Raji (cell line): ENCODE results near the gene ARHGAP30.

Experiments used
- POLR2A ChIP-seq: IDR thresholded peaks from 2 replicates; pipeline ENCODE4 v1.6.1; 2011; ENCODE audit warnings: low read depth, low read length, control low read depth; ENCODE audit not compliant: insufficient read depth

The ARHGAP30 gene

DNA sequence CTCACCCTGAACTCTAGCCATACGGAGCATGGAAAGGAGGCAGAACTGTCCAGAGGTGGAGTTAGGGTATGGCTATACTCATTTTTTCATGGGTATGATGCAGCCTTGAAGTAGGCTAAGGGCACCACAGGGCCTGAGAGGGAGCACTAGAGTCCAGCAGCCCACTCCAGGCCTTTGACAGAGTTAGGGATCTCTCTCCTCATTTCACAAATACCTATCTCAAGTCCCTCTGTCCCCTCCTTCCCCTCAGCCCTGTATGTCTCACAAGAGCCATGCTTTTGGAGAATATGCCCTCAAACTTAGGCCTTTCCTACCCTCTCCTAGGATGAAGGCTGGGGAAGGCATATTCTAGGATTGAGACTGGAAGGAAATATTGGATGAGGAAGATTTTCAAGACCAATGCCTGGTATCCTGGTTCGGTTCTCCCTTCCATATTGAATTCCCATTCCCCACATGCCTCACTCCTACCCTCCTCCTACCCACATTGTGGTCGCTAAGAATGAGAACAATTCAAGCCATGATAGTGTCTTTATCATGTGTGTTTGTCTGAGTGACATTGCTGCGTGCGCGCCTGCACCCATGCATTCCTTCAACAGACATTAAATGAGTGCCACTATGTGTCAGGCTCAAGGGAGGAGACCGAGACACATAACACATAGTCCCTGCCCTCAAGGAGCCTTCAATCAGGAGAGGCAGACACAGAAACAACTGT lies 22.3 kb upstream of the ARHGAP30 start:
- no peak for TF ChIP-seq POLR2A

DNA sequence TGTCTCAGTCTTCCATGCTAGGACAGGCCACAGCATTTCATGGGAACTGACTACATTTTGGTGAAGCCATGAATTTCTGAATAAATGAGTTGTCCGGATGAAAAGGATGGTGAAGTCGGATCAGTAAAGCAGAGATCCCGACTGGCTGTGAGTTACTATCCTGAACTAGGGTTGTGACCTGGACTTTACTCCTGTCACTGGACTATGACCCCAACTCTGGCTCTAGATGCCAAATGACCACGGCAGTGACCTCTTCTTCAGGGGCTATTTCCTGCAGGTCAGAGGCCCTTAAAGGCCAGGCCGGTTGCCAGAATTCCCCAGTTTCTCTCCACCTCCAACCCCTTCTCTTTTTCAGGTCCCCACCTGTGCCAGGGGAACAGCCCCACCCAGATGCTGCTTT lies 21.4 kb upstream of the ARHGAP30 start:
- TF ChIP-seq POLR2A = no peak

DNA sequence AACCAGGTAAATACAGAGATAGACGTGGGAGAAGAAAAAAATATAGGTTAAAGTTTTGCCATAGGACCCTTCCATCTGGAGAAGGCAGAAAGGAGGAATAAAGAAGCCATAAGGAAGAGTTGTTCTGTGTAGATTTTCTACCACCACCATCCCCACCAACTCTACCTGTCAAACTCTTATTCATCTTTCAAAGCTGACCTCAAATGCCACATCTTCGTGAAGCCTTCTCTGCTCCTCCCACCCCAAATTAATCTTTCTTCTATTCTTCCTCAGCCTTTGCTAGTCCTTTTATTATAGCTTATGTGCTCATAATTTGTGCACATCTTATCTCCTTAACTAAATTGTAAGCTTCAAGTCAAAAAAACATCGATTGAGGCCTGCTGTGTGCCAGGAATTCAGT lies 20.9 kb upstream of the ARHGAP30 start:
- TF ChIP-seq POLR2A = no peak

DNA sequence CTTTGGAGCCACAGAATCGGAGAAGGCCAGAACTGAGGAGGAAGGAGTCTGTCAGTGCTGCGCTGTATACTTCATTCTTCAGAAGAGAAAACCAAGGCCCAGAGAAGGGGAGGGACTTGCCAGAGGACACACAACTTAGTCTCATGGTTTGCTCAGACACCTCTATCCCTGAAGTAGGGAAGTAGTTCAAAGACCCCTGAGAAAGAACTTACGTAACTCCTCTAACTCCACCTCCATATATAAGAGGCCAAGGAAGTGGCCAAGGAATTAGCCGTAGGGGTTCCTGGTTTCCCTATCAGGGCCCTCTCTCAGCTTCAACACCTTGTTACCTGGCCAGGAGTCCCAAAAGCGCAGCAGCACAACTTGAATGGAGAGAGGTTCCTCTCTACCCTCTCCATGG lies 20.2 kb upstream of the ARHGAP30 start:
- TF ChIP-seq POLR2A = no peak

DNA sequence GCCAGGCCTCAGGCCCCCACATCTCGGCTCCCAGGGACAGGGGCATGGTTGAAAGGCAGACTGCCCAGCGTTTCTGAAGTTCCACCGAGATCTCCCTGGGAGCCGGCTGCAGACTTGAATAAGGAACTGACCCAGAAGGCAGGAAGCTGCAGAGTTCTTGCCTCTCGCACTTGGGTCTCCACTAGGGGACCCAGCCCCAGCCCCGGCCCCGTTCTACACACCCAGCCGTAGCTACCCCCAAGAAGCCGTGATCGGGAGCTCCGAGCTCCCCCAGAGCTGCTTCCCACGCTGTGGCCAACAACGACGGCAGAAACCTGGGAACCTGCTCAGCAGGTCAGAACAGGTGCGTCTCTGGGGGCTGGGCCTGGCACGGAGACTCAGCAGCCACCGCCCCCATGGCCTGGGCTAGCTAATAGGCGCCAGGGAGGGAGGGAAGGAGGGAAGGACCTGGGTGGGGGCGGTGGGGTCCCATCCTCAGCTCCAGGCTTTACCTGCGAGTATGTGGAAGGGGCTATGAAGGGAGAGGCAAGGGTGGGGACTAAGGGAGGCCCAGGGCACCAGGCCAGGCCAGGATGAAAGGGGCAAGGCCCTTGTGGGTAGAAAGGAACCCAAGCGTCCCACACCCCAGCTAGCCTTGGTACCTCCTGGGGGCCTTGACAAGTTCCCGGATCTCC lies 19.7 kb upstream of the ARHGAP30 start, which contains the start of gene NECTIN4:
Gene NECTIN4, minus strand, starts transcription at position 308 of the 674 bp plus-strand sequence. Its CDS starts 262 bp downstream, at position 46.
- no peak for TF ChIP-seq POLR2A

DNA sequence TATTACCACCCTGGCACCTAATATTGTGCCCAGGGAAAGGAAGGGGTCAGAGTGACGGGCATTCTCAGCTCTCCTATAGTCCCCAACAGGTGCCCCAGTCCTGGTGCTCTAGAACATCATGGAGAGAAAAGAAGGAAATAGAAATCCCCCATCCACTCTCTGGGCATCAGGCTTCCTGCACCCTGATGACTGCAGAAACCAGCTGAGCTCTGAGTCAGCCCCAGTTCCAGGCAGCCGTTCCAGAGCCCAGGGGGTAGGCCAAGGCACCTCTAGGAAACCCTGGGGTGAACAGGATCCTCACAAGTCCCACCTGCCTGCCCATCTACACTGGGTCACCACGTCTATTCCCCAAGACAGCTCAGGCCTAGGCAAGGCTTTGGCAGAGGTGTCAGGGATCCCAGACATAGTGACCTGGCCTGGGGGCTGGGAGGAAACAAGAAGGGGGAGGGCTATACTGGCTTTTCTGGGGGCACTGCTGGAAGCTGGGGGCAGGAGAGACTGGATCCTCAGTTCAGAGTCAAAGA lies 19.0 kb upstream of the ARHGAP30 start:
- TF ChIP-seq POLR2A = no peak

DNA sequence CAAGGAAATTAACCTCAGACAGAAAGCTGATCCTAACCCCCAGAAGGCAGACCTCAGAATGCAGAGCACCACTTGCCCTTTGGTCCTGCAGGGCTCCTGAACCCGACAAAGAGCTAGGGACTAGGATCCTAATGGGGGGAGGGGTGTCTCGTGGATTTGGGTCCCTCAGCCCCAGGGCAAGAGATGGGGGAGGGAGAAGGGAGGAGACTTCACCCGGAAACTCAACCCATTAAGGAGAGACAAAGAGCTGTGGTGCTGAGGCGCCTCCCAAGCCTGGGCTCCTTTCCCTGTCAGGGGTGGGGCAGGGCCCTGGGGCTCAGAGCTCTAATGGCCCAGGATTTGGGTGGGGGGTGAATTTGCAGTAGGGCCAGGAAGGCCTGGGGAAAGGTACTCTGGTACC lies 16.8 kb upstream of the ARHGAP30 start:
- no peak for TF ChIP-seq POLR2A

DNA sequence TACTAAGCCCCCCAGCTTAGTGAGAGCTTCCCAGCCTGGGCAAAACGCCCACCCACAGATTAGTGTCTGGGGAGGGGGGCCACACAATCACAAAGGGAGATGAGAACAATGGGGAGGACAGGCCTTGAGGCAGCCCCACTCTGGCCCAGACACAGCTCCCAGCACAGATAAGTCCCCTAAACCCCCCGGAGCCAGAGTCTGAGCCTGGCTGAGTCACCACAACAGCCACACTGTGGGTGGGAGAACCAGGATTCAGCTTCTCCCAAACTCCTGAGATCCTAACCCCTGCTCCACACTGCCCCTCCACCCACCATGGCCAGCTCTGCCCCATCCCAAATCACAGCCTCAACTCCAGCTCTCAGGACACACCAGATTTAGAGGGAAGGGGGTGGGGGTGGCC lies 15.5 kb upstream of the ARHGAP30 start:
- no peak for TF ChIP-seq POLR2A

DNA sequence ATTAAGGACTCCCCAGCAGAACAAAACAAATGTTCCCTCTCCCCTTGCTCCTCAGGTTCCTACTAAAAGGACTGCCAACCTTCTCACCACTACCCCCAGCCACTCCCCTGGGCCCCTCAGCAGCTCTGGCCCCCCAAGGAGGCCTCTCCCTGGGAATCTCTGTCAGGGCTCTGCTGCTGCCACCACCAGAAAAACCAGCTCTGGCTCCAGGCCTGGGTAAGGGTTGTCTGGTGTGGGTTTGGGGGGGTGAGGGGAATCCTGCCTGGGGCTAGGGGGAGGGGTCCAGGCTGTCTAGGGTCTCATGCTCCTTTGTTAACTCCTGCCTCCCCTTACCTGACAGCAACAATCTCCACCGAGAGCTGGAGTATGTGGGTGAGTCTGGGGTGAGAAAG lies 14.9 kb upstream of the ARHGAP30 start:
- no peak for TF ChIP-seq POLR2A

DNA sequence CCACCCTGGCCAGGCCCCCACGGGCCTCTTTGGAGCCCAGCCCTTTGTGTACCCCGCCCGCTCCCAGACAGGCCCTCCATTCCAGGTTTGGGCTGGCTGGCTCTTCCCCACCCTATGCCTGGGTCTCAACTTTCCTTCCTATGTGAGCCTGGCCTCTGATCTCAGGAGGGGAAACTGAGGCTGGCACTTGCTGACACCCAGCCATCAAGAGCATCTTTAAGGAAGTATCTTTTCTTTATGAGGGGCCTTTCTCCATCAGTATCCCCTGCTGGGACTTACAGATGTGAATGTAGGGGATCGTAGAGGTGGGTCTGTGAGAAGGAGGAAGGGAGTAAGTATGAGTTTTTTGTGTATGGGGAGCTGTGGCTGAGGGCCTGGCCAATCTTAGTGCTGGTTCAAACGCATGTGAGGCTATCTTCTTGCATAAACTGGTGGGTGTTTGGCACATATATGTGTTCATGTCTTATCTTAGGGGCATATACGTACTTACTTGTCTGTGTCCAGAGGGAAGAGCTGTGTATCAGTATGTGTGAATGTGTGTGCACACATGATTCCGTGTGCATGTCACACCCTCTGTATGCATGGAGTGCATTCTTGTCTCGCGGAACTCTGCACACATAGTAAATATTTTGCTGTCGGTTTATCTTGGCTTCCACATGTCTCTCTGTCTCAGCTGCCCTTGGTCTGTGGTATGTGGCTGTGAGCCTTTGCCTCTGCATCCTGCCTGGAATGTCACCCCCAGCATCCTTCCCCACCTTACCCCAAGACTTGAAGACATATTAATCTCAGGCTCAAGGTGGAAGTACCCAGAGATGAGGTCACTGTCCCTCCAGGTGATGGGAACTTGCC lies 14.3 kb upstream of the ARHGAP30 start:
- no peak for TF ChIP-seq POLR2A

DNA sequence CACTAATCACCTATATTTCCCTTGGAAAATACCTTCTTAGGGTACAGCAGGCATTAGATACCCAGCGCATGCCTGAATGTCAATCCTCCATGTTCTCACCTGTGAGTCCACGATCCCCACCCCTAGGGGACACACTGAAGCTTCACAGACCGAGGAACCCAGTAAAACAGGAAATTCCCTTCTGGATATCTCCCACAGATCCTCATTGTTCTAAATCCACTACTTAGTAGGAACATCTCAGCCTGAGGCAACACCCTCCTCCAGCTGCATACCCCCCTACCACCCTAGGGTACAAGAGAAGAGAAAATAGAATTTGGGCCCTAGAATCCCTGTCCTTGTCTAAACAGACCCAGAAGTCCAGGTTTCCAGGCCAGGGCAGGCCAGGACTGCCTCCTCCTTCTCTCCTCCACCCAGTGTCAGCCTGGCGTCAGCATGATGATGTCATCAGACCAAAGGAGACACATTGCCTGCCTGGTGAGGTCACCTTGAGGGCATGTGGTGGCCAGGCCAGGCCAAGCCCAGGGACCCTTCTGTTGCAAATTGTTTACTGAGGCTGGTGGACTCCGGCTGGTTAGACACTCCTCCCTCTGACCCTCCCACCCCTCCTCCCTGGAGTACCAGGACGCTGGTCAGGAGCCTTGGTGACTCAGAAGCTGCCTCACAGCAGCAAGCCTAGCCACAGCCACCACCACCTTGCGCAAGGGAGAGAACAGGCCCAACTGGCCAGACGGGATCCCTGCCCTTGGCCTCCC lies 13.5 kb upstream of the ARHGAP30 start:
- no peak for TF ChIP-seq POLR2A

DNA sequence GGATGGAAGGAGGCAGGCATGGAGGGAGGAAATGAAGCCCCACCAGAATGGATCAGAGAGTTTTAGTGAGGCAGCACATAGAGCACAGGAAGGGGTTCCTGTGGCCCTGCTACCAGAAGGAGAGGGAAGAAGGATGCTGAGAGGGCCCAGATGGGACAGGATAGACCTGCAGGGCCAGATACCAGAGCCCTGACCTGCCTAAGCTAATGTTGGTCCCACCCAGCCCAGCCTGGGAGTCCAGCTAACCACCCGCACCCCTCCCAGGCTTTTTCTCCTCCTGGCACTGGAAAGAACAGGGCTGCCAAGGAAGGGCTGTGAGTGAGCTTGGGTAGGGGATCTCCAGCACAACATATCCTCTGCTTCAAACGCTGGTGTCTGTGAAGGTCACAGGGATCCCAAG lies 12.8 kb upstream of the ARHGAP30 start:
- no peak for TF ChIP-seq POLR2A

DNA sequence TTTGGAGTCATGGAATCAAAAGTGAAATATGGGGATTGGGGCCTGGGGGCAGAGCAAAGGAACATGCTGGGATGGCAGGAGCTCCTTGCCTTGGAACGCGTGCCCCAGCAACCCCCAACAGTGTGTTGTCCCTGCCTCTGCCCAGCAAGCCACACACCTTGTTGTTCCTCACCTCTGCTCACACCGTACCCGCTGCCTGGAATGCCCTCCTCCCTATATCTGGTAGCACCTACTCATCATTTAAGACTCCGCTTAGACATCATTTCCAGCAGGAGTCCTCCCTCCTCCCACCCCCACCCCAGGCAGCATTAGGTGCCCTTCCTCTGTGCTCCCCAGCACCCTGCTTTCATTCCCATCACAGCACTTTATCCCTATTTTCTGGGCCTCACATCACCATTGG lies 11.8 kb upstream of the ARHGAP30 start:
- TF ChIP-seq POLR2A = no peak

DNA sequence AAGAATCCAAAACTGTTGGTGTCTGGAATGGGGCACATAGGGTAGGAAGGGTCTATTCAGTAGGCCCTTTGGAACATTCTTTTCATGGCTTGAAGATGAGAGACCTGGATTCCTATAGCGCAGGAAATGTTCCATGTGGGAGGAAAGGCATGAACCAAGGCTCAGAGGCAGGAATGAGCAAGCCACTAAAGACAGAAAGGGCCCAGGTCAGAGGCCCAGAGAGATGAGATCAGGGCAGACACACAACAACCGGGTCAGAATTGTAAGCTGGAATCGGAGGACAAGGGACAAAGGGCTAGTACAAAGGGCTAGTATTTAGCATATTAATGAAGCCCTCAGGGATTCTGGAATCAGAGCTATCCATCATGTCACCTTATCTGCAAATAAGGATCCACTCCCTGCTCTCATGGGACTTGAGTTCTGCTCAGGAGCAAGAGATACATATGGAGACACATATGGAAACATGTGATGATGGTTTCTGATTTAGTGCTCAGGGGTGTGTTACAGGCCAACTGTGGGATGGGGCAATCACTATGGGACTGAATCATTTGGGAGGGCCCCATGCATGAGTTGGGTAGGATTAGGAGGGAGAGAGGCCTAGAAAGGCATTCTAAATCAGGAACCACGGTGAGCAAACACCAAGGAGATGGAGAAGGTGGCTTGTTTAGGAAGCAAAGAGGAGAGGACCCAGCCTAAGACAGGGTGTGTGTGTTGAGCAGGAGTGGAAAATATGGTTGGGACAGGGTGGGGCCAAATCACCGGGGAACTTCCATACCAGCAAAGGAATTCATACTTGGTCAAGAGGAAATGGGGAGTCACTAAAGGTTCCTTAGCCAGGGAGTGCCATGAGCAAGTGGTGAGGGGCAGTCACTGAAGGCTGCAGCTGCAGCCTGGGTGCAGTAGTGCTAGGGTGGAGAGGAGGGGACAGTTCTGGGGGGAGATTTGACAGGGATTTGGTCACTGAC lies 11.0 kb upstream of the ARHGAP30 start:
- no peak for TF ChIP-seq POLR2A

DNA sequence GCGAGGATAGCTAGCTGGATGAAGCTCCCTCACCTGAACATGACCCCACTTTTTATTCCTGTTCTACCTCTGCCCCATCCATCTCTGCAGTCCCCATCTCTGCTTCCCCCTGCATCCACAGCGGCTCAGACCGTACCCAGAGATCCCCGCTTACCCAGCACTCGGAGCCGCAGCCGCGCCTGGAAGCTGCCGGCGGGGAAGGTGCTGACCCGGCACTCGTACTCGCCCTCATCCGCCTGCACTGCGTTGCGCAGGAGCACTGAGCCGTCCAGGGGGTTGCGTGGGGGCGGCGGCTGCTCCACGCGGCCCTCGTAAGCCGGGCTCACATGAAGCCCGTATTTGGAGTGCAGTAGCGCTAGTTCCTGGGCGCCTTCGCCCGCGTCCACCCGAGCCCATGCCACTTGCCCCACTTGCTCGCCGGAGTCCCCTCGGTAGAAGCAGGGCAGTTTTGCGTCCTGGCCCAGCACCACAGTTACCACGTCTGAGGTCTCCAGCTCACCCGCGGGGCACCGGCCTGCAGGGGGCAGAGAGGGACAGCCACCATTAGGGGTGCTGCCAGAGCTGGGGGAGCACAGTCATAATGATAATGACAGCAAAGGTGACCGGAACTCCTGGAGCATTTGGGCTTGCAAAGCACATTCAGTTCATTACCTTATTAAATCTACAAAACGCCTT lies 9.9 kb upstream of the ARHGAP30 start:
- TF ChIP-seq POLR2A = no peak
